ENCODE results near the gene UBE2J2. TPM values are rescaled to one million over a fixed set of nuclear protein-coding genes. Genes with fewer than 3 reads are reported as not detected.

The UBE2J2 gene
- total and polyA plus RNA-seq, 2 of the 13 experiments (the other 11 are each of a cell fraction or from before 2014, with no cell fraction given): 25.4 to 29.4 TPM

DNA sequence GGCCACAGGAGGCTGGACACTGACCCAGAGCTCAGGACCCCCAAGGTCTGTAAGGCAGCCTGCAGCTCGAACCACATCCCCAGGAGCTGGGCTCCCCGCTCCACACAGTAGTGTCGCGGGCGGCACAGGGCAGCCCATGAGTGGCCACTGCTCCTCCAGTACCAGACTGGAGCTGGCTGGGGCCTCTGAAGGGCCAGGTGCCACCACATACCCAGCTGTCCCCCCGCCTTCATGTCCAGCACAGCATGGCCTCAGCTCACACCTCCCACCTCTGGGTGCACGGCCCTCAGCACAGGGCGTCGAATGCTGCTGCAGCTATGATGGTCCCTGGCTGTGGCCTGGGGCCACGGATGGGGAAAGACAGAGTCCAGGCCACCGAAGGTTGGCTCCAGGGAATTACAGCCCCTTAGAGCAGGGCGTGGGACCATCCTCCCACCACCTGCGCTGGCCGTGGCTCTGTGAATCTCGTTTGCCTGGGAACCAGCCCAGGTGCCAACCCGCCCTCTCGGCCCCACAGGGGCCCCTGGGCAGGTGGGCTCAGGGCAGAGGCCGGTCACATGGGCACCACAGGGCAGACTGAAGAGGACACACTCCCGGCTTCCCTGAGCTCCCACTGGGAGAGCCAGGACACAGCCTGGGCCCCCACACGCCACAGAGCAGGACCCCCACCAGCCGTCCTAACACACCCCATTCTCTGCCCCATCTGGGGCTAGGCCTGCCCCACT, 57.6 kb downstream of the UBE2J2 start (continued):
- TF ChIP-seq ZBTB25 (CRISPR knock-in tag; IDR thresholded peaks at IDR 0.05): no peak
- no peak for TF ChIP-seq KDM5B (CRISPR knock-in tag; IDR thresholded peaks at IDR 0.05; ENCODE audit: borderline replicate concordance)
- peak in 1 of 2 experiments; percentile 9; a peak in 1 of 4 replicates for TF ChIP-seq POLR2A (IDR thresholded peaks at IDR 0.05; ENCODE audit: insufficient read depth in 1 of 2, low read depth in 2 of 2, low read length in 2 of 2)
- no peak for TF ChIP-seq HNRNPK (IDR thresholded peaks at IDR 0.05; ENCODE audit: low read depth, low read length, poor library complexity, severe bottlenecking)
- TF ChIP-seq ZNF160 (CRISPR knock-in tag; IDR thresholded peaks at IDR 0.05): no peak

- BruUV-seq (replicated peaks): no TSS peak
- no peak overlapping the region for H3K9ac ChIP-seq (ENCODE audit: insufficient read depth, low read depth, low read length)
- H3K4me1 ChIP-seq (ENCODE audit: insufficient read depth, low read length): no peaks in the 10 kb centered on the region
- FAIRE-seq: no peak
- no peaks in the 10 kb centered on the region for H3K9me3 ChIP-seq (ENCODE audit: low read length)
- DNase-seq (ENCODE audit: low spot score): no peak
- no peaks in the 10 kb centered on the region for H3K79me2 ChIP-seq (ENCODE audit: insufficient read depth, low read length)
- POLR2A ChIA-PET: interaction anchor here (1.1 kb wide), 1 partner anchor 16 kb away, joined by 3 read pairs; the partner anchor contains the start of gene SDF4
- in situ Hi-C loops (cut with HindIII; ENCODE audit: extremely low pct_ligation_motif_present, low pct_unique_long_range_greater_than_20kb) (no loop called here), intact Hi-C loops (cut with micrococcal nuclease; ENCODE audit: unreplicated experiment) (no loop called here)
- peaks cover 9 to 21% of the 10 kb centered on the region in 2 experiments; a peak in 4 of 5 replicates for H3K36me3 ChIP-seq (replicated peaks in 1 of 2; ENCODE audit: control insufficient read depth in 1 of 2, insufficient read depth in 2 of 2, low read length in 2 of 2)
- WGBS (ENCODE audit: low lambda C conversion rate): 71% methylated on average over 8 of the region's 11 CpGs
- no peak overlapping the region for H2AFZ ChIP-seq (ENCODE audit: low read length)
- no peaks in the 10 kb centered on the region for H4K20me1 ChIP-seq (ENCODE audit: insufficient read depth, low read length)
- no peak overlapping the region for H3K27ac ChIP-seq (ENCODE audit: extremely low read length, insufficient read depth, low read length)
- H3K4me3 ChIP-seq (replicated peaks in 1 of 3; ENCODE audit: insufficient read depth in 1 of 3, low read depth in 2 of 3, low read length in 3 of 3): no peak overlapping the region
- CTCF ChIA-PET (ENCODE audit: low intra/inter-chr PET ratio, low total read pairs): no interaction called here
- peaks cover 4 to 29% of the 10 kb centered on the region in 2 experiments; a peak in 3 of 5 replicates for H3K27me3 ChIP-seq (ENCODE audit: control insufficient read depth in 1 of 2, insufficient read depth in 2 of 2, low read length in 2 of 2)
- ATAC-seq: no peak
- no peak overlapping the region for H3K4me2 ChIP-seq (ENCODE audit: low read depth, low read length)
- TF ChIP-seq, protein P1, sequence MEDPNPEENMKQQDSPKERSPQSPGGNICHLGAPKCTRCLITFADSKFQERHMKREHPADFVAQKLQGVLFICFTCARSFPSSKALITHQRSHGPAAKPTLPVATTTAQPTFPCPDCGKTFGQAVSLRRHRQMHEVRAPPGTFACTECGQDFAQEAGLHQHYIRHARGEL (CRISPR knock-in tag; IDR thresholded peaks at IDR 0.05): no peak
- TF ChIP-seq ZBTB8A (CRISPR knock-in tag; IDR thresholded peaks at IDR 0.05; ENCODE audit: borderline replicate concordance, low read depth): no peak
- TF ChIP-seq ZSCAN9 (CRISPR knock-in tag; IDR thresholded peaks at IDR 0.05; ENCODE audit: borderline replicate concordance): no peak
- TF ChIP-seq SMAD9 (CRISPR knock-in tag; IDR thresholded peaks at IDR 0.05): no peak
- no peak for TF ChIP-seq MBD4 (IDR thresholded peaks at IDR 0.05; ENCODE audit: borderline replicate concordance, low read length)
- no peak for TF ChIP-seq RFX5 (IDR thresholded peaks at IDR 0.05; ENCODE audit: low read depth, low read length)
- no peak for TF ChIP-seq ARID2 (CRISPR knock-in tag; IDR thresholded peaks at IDR 0.05; ENCODE audit: borderline replicate concordance)
- TF ChIP-seq CHD2 (IDR thresholded peaks at IDR 0.05; ENCODE audit: low read depth, low read length): no peak
- TF ChIP-seq ZNF607 (CRISPR knock-in tag; IDR thresholded peaks at IDR 0.05; ENCODE audit: borderline replicate concordance): no peak
- TF ChIP-seq ZBTB3 (CRISPR knock-in tag; IDR thresholded peaks at IDR 0.05; ENCODE audit: borderline replicate concordance, low read depth): no peak
- no peak for TF ChIP-seq ZNF280D (CRISPR knock-in tag; IDR thresholded peaks at IDR 0.05)
- TF ChIP-seq ZNF75D (CRISPR knock-in tag; IDR thresholded peaks at IDR 0.05; ENCODE audit: borderline replicate concordance): no peak
- no peak for TF ChIP-seq CBX1 (IDR thresholded peaks at IDR 0.05; ENCODE audit: low read depth)
- TF ChIP-seq TAF1 (CRISPR knock-in tag; IDR thresholded peaks at IDR 0.05): no peak
These were observed 58.5 kb downstream of the UBE2J2 start for GRCh38 chr1:1215080-1215676.

Measured in HepG2 (cell line).